Gastroesophageal sphincter (tissue), 4 donors: Measurements from ENCODE around the gene RDH12. TPM values are rescaled to one million over a fixed set of nuclear protein-coding genes. Genes with fewer than 3 reads are reported as not detected.
"Not testable (repeated sequence)": the region's sequence is repeated elsewhere in the genome, so short reads cannot be mapped to it uniquely, and the experiment has no call there.

ENCODE experiments used
- ATAC-seq: fragments of 150-250 bp; one replicate; pipeline ENCODE4 v1.9.1; 2016; ENCODE audit warnings: mild to moderate bottlenecking, moderate library complexity
- H3K27ac ChIP-seq, 4 donors: fragments of 200-600 bp; sonication (generic) in 3 of 4; 1 replicate in 3 of 4; 2 replicates in 1 of 4; pipeline ENCODE4 v1.5.1; 2016 to 2019
- H3K27me3 ChIP-seq: fragments of 200-600 bp; sonication (generic); one replicate; pipeline ENCODE4 v1.5.1; 2019
- H3K36me3 ChIP-seq, 2 donors: fragments of 200-600 bp; sonication (generic); one replicate each; pipeline ENCODE4 v1.5.1; 2019; ENCODE audit warnings: control low read depth in 1 of 2
- H3K4me1 ChIP-seq, 3 donors: fragments of 200-600 bp; sonication (generic); 1 replicate in 2 of 3; 2 replicates in 1 of 3; pipeline ENCODE4 v1.5.1; 2016 to 2019; ENCODE audit warnings: control low read depth in 2 of 3
- H3K4me3 ChIP-seq, 2 donors: fragments of 200-600 bp; sonication (generic); one replicate each; pipeline ENCODE4 v1.5.1; 2019; ENCODE audit warnings: mild to moderate bottlenecking in 1 of 2, moderate library complexity in 1 of 2
- H3K9me3 ChIP-seq, 3 donors: fragments of 200-600 bp; sonication (generic); one replicate each; pipeline ENCODE4 v1.5.1; 2017 to 2019; ENCODE audit warnings: control low read depth in 2 of 3
- EP300 ChIP-seq: sonication (generic); formaldehyde crosslinking; IDR thresholded peaks from one replicate; pipeline ENCODE4 v1.6.1; 2017; ENCODE audit warnings: antibody characterized with exemption, mild to moderate bottlenecking
- POLR2A ChIP-seq, 2 donors: fragments of 450-650 bp; IDR thresholded peaks; one replicate each; pipeline ENCODE4 v1.6.1; 2017; ENCODE audit warnings: antibody characterized with exemption in 2 of 2, mild to moderate bottlenecking in 2 of 2, moderate library complexity in 1 of 2
- POLR2AphosphoS5 ChIP-seq: sonication (generic); formaldehyde crosslinking; IDR thresholded peaks from one replicate; pipeline ENCODE4 v1.6.1; 2017; ENCODE audit warnings: antibody characterized with exemption
- WGBS, 2 donors: methylation state at CpG; one replicate each; pipeline ENCODE4 v1.1.5; 2018; ENCODE audit warnings: low coverage in 1 of 2; 5-methylcytosine and 5-hydroxymethylcytosine counted together
- total RNA-seq, 4 donors: library from RNA; depleted of rRNA; stranded (reverse); fragments of >200 nt; gene quantifications; one replicate each; pipeline ENCODE4 v1.1.0, GENCODE V29; 2016
- TF ChIP-seq, protein P1 (sequence below), 4 experiments: fragments of 200-600 bp in 2 of 4; fragments of 450-650 bp in 2 of 4; sonication (generic) in 1 of 4; IDR thresholded peaks; one replicate each; pipeline ENCODE4 v1.5.1; 2017 to 2019; ENCODE audit warnings: antibody characterized with exemption in 4 of 4, mild to moderate bottlenecking in 2 of 4, moderate library complexity in 2 of 4

RDH12 gene
- total RNA-seq, 4 donors from 2014 or later: 0.20 TPM; not detected in 3

DNA sequence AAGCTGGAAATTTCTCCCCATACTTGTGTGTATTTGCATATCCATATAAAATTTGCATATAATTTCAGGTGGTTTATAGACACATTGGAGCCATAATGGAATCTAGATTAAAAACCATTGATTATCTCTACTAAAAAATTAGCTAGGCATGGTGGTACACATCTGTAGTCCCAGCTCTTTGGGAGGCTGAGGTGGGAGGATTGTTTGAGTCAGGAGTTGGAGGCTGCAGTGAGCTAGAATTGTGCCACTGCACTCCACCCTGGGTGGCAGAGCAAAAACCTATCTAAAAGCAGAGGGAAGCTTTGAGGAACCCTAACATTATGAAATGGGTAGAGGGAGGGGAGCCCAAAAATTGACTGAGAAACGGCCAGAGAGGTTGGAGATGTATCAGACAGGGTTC is 3.5 kb upstream of the RDH12 start:
- H3K4me1 ChIP-seq: peaks cover 0 to 20% (median 4%) of the 10 kb centered on the region in 3 donors
- WGBS, 2 donors: 70% methylated on average over 1 of the region's 1 CpG; no CpG with 5 or more reads in 1 of the 2 donors
- TF ChIP-seq POLR2AphosphoS5 (no peak), EP300 (no peak), POLR2A (IDR thresholded peaks at IDR 0.05) (no peak)
- TF ChIP-seq, protein P1, sequence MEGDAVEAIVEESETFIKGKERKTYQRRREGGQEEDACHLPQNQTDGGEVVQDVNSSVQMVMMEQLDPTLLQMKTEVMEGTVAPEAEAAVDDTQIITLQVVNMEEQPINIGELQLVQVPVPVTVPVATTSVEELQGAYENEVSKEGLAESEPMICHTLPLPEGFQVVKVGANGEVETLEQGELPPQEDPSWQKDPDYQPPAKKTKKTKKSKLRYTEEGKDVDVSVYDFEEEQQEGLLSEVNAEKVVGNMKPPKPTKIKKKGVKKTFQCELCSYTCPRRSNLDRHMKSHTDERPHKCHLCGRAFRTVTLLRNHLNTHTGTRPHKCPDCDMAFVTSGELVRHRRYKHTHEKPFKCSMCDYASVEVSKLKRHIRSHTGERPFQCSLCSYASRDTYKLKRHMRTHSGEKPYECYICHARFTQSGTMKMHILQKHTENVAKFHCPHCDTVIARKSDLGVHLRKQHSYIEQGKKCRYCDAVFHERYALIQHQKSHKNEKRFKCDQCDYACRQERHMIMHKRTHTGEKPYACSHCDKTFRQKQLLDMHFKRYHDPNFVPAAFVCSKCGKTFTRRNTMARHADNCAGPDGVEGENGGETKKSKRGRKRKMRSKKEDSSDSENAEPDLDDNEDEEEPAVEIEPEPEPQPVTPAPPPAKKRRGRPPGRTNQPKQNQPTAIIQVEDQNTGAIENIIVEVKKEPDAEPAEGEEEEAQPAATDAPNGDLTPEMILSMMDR (IDR thresholded peaks at IDR 0.05): no peak
- no peak for ATAC-seq
- no peaks in the 10 kb centered on the region for H3K27me3 ChIP-seq
- no peaks in the 10 kb centered on the region for H3K9me3 ChIP-seq
- H3K4me3 ChIP-seq: no peak overlapping the region
- no peaks in the 10 kb centered on the region for H3K36me3 ChIP-seq
- no peak overlapping the region for H3K27ac ChIP-seq

DNA sequence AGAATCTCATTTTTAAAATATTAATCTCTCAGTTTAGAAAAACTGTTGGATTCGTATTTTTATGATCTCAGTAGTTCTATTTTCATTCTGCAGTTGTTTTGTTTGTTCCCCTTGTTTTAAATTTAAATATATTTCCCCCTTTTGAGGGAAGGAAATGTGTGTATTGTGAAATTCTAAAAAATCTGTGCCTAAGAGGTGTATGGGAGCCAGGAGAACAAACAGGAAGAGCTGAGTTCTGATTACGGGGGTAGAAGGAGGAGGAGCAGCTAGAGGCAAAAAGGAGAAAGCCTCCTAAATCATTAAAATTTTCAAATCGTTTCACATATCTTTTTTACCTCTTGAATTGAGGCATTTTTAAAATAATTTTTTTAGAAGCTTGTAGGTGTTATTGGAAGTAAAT is 2.3 kb downstream of the RDH12 start:
- no peak for ATAC-seq
- Histone ChIP-seq H3K9me3 (no peaks in the 10 kb centered on the region), H3K4me3 (no peak overlapping the region), H3K4me1 (no peaks in the 10 kb centered on the region), H3K36me3 (no peaks in the 10 kb centered on the region), H3K27ac (no peak overlapping the region), H3K27me3 (no peaks in the 10 kb centered on the region)
- 26 to 31% methylated on average over 3 of the region's 3 CpGs for WGBS, 2 donors
- TF ChIP-seq POLR2AphosphoS5 (no peak), EP300 (no peak), POLR2A (IDR thresholded peaks at IDR 0.05) (no peak)
- TF ChIP-seq, protein P1 (IDR thresholded peaks at IDR 0.05): no peak

DNA sequence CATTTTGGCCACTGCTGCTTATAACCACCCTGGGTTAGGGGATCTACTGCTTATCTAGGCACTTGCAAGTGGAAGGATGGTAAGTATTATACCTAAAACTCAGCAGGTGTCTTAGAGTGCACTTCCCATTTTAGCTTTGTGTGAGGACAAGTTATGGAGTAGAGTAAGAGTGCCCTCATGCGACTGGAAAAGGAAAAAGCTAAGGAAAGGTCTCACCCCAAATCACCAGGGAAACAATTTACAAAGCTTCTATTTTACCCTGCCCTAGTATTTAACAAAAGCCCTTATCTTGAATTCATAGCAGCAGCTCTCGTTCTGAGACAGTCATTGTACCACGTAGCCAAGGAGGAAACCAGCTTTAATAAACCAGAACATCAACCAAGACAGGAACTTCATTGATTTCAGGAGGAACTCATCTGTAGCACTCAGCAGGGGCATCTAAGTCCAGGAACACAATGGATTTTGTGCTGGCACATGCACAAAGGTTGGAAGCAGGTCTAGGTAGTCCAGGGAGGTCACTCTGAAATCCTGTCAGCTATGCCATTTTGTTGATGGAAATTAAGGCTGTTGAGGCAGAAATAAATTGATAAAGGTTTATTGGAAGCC is 2.9 kb downstream of the RDH12 start:
- H3K9me3 ChIP-seq: no peaks in the 10 kb centered on the region
- peak; percentile 67 for ATAC-seq
- TF ChIP-seq EP300: no peak
- TF ChIP-seq, protein P1 (IDR thresholded peaks at IDR 0.05): peak; percentile 36 to 79 (median 64)
- H3K4me1 ChIP-seq: no peaks in the 10 kb centered on the region
- no peaks in the 10 kb centered on the region for H3K36me3 ChIP-seq
- WGBS, 2 donors: 0 to 13% methylated on average over 1 to 3 of the region's 3 CpGs
- H3K27me3 ChIP-seq: no peaks in the 10 kb centered on the region
- no peak overlapping the region for H3K4me3 ChIP-seq
- H3K27ac ChIP-seq: no peak overlapping the region

DNA sequence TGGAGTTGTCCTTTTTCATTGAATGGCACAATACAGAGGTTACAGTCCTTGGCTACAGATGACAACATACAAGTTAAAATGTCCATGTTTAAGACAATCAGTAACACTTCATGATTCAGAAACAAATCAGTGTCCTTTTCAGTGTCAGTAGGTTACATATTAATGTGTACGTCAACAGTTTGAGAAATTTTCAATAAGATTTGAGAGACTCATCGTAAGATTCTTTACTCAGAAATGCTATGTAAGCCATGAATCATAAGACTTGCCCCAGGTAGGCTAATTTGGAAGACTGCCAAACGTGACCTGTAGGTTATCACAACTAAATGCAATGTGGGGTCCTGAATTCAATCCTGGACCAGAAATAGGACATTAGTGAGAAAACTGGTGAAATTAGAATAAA is 3.5 kb downstream of the RDH12 start:
- TF ChIP-seq, protein P1 (IDR thresholded peaks at IDR 0.05): no peak
- TF ChIP-seq POLR2A (IDR thresholded peaks at IDR 0.05) (no peak), EP300 (no peak), POLR2AphosphoS5 (no peak)
- WGBS, 2 donors: 61 to 65% methylated on average over 3 of the region's 3 CpGs
- H3K4me1 ChIP-seq: no peaks in the 10 kb centered on the region
- no peak overlapping the region for H3K27ac ChIP-seq
- H3K36me3 ChIP-seq: no peaks in the 10 kb centered on the region
- no peak overlapping the region for H3K4me3 ChIP-seq
- no peaks in the 10 kb centered on the region for H3K27me3 ChIP-seq
- H3K9me3 ChIP-seq: no peaks in the 10 kb centered on the region
- ATAC-seq: no peak

DNA sequence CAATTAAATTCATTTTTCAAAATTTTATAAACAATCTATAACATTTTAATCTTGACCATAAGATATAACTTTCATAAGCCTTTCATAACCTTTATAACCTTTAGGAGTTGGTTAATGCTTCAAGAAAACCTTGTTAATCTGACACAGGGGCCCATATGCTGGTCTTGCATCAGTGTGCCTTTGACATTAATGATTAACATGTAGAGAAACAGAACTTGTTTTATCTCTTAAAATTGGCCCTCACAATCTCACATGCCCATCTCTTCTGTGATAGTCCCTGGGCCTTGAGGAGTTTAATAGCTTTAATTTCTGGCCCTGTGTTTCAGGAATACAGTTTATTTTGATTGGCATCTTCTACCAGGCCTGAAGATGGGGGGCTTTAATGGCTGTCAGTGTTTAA is 7.7 kb downstream of the RDH12 start:
- not testable (repeated sequence) for H3K4me3 ChIP-seq, ATAC-seq, H3K9me3 ChIP-seq, H3K27ac ChIP-seq, H3K27me3 ChIP-seq, H3K4me1 ChIP-seq, H3K36me3 ChIP-seq

DNA sequence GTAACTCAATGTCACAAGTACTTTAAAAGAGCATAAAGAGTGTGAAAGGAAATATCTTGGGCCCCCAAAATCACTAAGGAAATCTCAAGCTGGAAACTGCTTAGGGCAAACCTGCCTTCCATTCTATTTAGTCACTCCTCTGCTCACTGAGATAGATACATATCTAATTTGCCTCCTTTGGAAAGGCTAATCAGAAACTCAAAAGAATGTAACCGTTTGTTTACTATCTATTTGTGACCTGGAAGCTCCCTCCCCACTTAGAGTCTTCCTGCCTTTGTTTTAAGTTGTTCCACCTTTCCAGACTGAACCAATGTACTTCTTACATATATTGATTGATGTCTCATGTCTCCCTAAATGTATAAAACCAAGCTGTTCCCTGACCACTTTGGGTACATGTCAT is 8.1 kb downstream of the RDH12 start:
- H3K4me3 ChIP-seq, H3K9me3 ChIP-seq, H3K36me3 ChIP-seq, H3K4me1 ChIP-seq, H3K27me3 ChIP-seq, ATAC-seq, H3K27ac ChIP-seq: not testable (repeated sequence)
- WGBS, 2 donors: 57 to 85% methylated on average over 1 of the region's 1 CpG
